ENCODE measurements around the gene WDR37.
A peak's percentile ranks its signal among the peaks of the same experiment; 100 is the strongest.
"Not testable (repeated sequence)": the region's sequence is repeated elsewhere in the genome, so short reads cannot be mapped to it uniquely, and the experiment has no call there.

The WDR37 gene

GRCh38 chr10:1043532-1043995 is 12.6 kb upstream of the WDR37 start:
- DNase-seq, result no peak

DNA sequence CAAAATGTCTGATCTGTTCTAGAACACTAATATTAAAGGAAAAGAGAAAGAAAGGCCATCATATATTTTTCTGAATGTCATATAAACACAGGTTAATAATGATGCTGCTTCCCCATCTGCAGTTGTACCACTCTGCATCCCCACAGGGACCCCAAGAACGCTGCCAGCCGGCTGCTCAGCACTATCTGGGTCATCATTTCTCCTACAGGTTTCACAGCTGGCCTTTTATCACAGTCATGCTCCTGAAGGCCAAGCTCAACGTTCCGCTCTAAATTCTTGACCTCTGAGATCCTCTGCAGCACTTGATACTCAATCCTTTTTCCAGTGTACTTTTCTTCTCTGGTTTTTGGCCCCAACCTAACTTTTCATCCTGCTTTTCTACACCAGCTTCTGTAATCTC is 12.0 kb upstream of the WDR37 start:
- no peak for DNase-seq

DNA sequence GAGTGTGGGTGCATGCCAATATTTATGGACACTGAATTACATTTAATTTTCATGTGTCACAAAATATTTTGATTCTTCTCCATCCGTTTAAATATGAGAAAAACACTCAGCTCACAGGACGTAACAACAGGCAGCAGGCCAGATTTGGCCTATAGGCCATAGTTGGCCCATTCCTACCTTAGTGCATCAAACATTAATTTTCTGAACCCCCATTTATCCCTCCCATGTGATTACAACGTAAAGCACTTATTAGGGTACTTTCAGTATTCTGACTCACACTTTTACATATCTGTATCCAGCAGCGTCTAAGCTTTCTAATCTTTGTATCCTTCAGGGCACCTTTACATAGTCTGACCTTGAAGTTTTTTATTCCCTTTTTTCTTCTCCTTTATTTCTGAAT is 11.2 kb upstream of the WDR37 start:
- DNase-seq, result no peak

DNA sequence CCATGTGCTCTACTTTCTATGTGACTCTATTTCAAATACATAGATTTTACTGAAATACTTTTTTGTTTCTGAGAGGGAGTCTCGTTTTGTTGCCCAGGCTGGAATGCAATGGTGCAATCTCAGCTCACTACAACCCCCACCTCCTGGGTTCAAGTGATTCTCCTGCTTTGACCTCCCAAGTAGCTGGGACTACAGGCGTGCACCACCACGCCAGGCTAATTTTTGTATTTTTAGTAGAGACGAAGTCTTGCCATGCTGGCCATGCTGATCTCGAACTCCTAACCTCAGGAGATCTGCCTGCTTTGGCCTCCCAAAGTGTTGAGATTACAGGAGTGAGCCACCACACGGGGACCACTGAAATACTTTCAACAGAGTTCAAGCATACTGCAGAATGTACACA is 10.8 kb upstream of the WDR37 start:
- DNase-seq, result no peak

DNA sequence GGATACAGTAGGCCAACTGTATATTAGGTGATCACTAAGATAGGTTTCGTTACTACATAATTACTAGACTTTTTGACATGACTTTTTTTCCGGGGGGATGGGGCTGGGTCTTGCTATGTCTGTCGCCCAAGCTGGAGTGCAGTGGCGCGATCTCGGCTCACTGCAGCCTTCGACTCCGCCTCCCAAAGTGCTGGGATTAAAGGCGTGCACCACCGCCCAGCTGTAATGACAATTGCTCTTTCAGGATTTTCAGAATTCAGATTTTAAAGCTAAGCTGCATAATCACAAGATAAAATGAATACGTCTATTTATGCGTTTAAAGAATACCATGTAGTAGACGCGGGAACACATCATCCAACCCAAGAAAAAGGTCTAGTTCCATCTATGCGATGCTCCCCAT is 8.2 kb upstream of the WDR37 start:
- no peak for DNase-seq

- DNase-seq, result no peak
Observed at GRCh38 chr10:1048349-1048731, 7.8 kb upstream of the WDR37 start.

DNA sequence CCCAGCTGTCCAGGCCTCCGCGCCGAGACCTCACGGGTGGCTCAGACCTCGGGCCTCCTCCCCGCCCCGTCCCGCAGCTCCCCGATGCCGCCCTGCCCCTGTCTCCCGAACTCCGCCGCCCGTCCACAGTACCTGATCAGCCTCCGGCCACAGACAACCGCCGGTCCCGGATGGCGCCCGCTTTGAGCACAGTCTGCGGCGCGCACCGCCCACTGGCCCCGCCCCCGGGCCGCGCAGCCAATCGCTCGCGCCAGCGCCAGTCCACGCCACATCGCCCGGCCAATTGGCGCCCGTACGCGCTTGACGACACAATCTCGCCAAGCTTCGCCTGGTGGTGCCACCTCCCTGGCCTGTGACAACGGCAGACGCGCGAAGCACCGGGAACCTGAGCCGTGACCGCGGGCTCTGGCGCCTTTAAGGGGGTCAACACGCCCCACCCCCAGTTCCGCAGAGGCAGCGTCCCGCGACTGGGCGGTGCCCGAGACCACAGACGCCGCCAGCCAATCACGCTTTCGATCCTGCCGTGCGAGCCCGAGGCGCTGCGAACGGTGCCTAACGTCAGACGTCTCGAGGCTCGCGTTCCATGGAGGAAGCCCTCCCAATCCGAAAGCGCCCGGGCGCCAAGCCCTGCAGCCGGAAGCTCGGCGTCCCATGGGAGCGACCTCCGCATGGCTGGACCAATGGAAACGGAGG is 7.3 kb upstream of the WDR37 start, which contains the start of gene IDI1:
IDI1 (minus strand) TSS at position 388 of the 693 bp plus-strand sequence; CDS start at position 272, 116 bp downstream.
- peak; percentile 86 for DNase-seq

- no peak for DNase-seq
Observed at GRCh38 chr10:1049425-1049958, 6.7 kb upstream of the WDR37 start.

DNA sequence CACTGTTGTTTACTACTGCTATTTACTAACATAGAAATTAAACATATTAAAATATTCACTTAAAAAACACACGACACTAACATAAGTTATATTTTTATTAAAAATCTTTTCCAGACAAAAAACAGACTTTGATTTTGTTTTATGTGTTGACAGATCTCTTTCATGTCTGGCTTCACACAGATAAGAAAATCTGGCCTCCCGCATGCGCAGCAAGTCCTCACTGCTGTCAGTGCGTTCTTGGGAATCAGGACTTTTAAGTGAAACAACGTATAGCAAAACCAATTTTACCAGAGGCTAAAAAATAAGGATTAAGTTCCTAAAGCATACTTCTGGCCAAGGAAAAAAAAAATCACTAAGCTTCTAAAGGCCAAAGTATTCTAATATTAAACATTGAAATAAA is 6.0 kb upstream of the WDR37 start:
- no peak for DNase-seq

DNA sequence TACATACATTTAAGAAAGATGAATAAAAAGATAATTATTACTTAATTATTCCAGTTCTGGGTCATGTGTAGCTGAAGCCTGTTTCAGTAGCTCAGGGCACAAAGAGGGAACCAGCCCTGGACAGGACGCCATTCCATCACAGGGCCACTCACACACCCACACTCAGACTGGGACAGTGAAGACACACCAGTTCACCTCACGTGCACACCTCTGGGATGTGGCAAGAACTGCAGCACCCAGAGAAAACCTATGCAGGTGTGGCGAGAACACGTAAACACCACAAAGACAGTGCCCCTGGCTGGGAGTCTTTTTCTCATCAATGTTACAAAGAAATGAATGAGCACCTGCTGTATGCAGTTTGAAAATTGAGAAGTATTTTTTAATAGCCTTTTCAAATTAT is 5.6 kb upstream of the WDR37 start:
- no peak for DNase-seq

DNA sequence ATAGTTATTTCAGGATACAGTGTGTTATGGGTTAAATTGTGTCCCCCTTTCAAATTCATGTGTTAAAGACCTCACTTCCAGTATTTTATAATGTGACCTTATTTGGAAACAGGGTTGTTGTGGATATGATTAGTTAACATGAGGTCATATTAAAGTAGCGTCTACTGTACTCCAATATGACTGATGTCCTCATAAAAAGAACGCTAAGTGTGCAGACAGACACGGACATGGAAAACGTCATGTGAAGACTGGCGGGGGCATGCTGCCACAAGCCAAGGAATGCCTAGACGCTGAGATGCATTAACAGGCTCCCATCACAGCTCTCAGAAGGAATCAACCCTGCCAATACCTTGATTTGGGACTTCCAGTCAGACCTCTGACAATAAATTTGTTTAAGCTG is 1.5 kb upstream of the WDR37 start:
- no peak for DNase-seq

- DNase-seq, result no peak
Observed at GRCh38 chr10:1057106-1057657, 997 bp downstream of the WDR37 start.

- DNase-seq, result no peak
Observed at GRCh38 chr10:1058017-1058416, 1.8 kb downstream of the WDR37 start.

GRCh38 chr10:1059902-1060301 is 3.7 kb downstream of the WDR37 start:
- DNase-seq, result no peak

DNA sequence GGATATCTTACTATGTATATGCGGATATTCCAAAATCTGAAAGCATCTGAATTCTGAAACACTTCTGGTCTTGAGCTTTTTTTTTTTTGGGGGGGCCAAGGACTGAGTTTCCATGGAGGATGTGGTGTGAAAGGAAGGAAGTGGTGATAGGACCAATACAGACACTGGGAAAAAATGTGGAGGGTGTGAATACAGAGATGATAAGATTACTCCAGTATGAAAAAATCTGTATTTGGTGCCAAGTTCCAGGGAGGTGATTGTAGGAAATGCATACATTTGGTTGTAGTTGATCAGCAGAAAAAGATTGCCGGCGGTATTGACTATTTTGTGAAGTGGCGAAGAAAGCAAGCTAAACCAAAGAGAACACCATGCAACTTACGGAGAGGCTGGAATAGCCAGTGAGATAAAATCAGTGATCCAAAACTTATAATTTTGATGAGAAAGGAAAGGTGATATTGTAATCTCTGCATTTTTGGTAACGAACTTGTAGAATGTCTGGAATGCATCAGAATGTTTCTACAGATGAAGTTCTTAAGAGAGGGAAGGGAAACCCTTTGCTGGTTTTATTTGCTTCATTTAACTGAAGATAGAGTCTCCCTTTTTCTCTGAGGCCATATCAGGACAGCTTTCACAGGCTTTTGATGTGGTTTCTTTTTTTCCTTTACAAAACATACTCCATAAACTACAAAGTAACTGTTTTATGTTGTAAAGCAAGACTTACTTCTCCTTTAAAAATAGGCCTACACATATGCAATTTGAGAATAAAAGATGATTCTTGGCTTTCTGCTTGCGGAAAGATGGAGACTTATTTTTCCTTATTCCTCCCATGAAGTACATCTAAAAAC is 6.0 kb downstream of the WDR37 start:
- DNase-seq, result no peak

- no peak for DNase-seq
Observed at GRCh38 chr10:1063232-1063865, 7.2 kb downstream of the WDR37 start.

DNA sequence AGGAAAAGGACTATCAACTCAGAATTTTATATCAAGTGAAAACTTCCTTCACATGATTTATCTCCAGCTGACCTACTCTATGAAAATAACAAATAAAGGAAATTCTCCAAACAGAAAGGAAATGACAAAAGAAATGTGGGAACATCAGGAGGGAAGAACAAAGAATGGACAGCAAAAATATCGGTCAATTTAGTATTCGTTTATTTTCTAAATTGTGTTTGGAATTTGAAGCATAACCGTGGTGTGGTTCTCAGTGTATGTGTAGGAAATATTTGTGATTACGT is 8.7 kb downstream of the WDR37 start:
- DNase-seq, result no peak

DNA sequence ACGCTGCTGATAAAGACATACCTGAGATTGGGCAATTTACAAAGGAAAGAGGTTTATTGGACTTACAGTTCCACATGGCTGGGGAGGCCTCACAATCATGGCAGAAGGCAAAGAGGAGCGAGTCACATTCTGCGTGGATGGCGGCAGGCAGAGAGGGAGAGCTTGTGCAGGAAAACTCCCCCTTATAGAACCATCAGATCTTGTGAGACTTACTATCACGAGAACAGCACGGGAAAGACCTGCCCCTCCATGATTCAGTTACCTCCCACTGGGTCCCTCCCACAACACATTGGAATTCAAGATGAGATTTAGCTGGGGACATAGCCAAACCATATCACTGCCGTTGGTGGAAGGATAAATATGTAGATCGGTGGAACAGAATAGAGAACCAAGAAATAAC is 10.5 kb downstream of the WDR37 start:
- not testable (repeated sequence) for DNase-seq

DNA sequence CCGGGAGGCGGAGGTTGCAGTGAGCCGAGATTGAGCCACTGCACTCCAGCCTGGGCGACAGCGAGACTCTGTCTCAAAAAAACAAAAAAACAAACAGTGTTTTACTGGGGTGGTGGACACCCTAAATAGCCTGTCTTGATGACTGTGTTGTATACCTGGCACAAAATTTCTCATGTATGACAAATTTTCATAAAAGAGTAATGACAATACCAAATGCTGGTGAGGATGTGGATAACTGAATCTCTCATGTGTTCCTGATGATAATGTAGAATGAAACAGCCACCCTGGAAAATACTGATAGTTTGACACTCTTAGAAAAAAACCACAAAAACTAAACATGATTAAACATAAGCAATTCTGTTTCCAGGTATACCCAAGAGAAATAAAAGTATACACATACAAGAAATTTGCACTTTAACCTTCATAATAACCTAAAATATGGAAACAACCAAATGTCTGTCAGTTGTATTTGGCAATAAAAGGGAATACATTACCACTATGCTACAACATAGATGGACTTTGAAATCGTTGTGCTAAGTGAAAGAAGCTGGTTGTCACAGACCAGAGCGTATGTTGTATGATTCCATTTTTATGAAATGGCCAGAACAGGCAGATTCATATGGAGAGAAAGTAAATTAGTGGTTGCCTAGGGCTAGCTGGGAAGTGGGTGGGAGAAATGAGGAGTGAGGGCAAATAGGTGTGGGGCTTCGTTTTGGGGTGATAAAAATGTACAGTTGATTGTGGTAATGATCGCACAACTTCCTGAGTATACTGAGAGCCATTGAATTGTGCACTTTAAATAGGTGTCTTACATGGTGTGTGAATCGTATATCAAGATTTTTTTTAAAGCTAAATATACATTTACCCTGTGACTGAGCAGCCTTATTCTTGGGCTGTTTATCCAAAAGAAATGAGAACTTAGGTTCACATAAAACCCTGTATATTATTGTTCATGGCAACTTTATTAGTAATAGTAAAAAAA is 12.5 kb downstream of the WDR37 start:
- no peak for DNase-seq

DNA sequence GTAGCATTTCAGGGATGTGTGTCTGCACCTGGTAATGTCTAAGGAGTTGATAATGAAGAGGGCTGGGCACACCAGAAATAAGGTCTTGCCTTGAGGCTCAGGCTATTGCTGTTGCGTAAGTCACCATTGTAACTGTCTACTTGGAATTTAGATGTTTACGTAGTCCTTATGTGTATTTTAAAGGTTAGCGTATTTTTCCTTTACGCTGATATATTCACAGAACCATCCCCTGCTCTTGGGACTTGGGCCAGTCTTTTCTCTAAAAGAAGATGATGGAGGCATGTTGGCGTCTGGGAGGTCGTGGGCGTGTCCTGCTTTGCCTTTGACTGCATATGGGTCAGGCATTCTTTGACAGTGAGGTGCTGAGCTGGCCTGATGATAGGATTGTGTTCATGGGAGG is 14.7 kb downstream of the WDR37 start:
- DNase-seq, result no peak

DNA sequence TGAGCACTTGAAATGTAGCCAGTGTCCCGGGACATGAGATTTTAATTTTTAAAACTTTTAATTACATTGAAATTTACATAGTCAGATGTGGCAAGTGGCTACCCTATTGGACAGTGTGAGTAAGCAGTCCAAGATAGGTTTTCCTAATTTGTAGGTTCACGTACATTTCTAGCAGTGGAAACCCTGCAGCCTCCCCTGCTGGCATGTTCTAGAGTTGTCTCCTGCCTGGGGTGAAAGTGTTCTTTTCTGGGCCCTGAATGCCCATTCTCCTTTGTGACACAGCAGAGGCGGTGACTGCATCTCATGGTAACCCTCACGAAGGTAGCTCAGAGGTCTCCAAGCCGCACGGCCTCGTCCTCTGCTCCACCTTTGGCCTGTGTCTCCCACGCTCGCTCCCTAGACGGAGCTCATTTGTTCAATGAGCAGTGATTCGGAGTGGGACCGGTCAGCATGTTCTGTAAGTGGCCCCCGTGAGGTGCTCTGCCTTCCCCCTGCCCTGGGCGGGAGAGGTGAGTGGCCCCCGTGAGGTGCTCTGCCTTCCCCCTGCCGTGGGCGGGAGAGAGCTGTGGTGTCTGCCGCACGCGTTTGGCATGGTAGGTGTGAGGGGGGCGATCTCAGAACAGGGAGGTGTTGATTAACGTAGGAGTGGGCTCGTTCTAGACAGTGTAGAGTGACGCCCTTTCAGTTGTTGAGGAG is 18.0 kb downstream of the WDR37 start:
- no peak for DNase-seq

Measured in DMS79 (cell line).